Osteoblast (primary cell): ENCODE results near the gene FAM83E. TPM values are rescaled to one million over a fixed set of nuclear protein-coding genes. Genes with fewer than 3 reads are reported as not detected.

Experiments used
- DNase-seq: peaks from one replicate; pipeline ENCODE4 v3.0.0; 2011; ENCODE audit warnings: low spot score, mixed read lengths; ENCODE audit not compliant: insufficient read length; ENCODE audit errors: missing footprints
- H2AFZ ChIP-seq: 2 replicates; pipeline ENCODE4 v1.6.0; 2011; ENCODE audit warnings: mild to moderate bottlenecking, low read length
- H3K27ac ChIP-seq: 2 replicates; pipeline ENCODE4 v1.5.1; 2011; ENCODE audit warnings: mild to moderate bottlenecking, low read depth, low read length, moderate library complexity
- H3K27me3 ChIP-seq: 2 replicates; pipeline ENCODE4 v1.6.0; 2012; ENCODE audit warnings: mild to moderate bottlenecking, control low read depth, inconsistent platforms, low read length, moderate library complexity; ENCODE audit not compliant: insufficient read depth
- H3K36me3 ChIP-seq: 2 replicates; pipeline ENCODE4 v1.5.1; 2011; ENCODE audit warnings: mild to moderate bottlenecking, low read length, control low read depth, moderate library complexity; ENCODE audit not compliant: insufficient read depth
- H3K4me1 ChIP-seq: 2 replicates; pipeline ENCODE4 v1.5.1; 2011; ENCODE audit warnings: mild to moderate bottlenecking, low read length, control low read depth, moderate library complexity; ENCODE audit not compliant: insufficient read depth
- H3K4me2 ChIP-seq: 2 replicates; pipeline ENCODE4 v1.6.0; 2011; ENCODE audit warnings: mild to moderate bottlenecking, low read length; ENCODE audit not compliant: insufficient read depth
- H3K4me3 ChIP-seq: fragments of 200-600 bp; sonication (generic); 3 replicates; pipeline ENCODE4 v1.5.1; 2012; ENCODE audit warnings: mild to moderate bottlenecking, low read length, inconsistent platforms; ENCODE audit not compliant: insufficient read depth
- H3K79me2 ChIP-seq: 2 replicates; pipeline ENCODE4 v1.6.0; 2012; ENCODE audit warnings: mild to moderate bottlenecking, low read length, control low read depth, inconsistent platforms; ENCODE audit not compliant: insufficient read depth
- H3K9me3 ChIP-seq: 2 replicates; pipeline ENCODE4 v1.5.1; 2011; ENCODE audit warnings: low read depth, low read length, control low read depth
- H4K20me1 ChIP-seq: 2 replicates; pipeline ENCODE4 v1.6.0; 2012; ENCODE audit warnings: mild to moderate bottlenecking, low read length, control low read depth; ENCODE audit not compliant: insufficient read depth
- CTCF ChIP-seq: IDR thresholded peaks from 2 replicates; pipeline ENCODE4 v1.5.1; 2011; ENCODE audit warnings: mild to moderate bottlenecking, low read depth, low read length, moderate library complexity; ENCODE audit errors: extremely low read depth
- total RNA-seq: library from RNA; depleted of rRNA; stranded (reverse); fragments of >200 nt; gene quantifications from 2 replicates; pipeline ENCODE4 v1.2.3, GENCODE V29; 2012

FAM83E gene
- total RNA-seq, 1 donor: not detected

DNA sequence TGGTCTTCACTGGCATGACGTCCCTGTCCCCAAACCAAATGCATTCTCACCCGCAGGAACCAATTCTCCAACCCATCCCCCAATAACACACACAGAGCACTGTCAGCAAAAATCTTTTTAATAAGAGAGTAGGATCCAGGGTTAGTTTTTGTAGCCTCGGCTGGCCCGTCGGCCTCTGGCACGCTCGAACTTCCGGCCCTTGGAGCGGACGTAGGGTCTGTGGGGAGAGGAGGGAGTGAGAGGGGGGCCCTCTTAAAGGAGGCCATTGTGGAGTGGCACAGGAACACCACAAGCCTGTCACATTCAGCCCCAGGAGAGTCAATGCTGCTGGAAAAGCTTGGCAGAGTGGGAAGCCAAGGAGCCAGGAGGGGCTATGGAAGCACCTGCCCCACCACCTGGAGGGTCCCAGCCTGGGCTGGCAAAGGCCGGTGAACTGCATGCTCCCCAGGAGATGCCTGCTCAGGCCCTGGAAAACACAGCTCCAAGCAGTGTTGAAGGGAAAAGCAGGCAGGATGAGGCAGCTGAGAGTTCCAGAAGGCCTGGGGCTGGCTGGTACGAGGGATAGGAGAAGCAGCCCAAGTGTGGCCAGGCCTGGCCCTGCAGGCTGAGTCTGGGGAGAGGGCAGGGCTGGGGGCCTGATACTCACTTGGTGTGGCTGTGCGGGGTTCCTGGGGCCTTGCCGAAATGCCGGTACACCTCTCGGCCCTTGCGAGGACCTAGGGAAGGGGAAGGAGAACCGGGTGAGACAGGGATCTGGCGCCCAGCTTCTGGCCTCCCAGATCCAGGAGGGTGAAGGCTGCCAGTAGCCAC lies 560 bp upstream of the FAM83E start:
- peaks cover 32% of the 10 kb centered on the region for H3K36me3 ChIP-seq
- peaks cover 22% of the 10 kb centered on the region for H3K4me1 ChIP-seq
- no peaks in the 10 kb centered on the region for H3K9me3 ChIP-seq
- no peak overlapping the region for H3K27ac ChIP-seq
- DNase-seq: peak; percentile 68
- peaks cover 41% of the 10 kb centered on the region for H4K20me1 ChIP-seq
- peaks cover 47% of the 10 kb centered on the region for H3K79me2 ChIP-seq
- H3K4me3 ChIP-seq: no peak overlapping the region
- no peak for TF ChIP-seq CTCF
- H3K4me2 ChIP-seq: no peak overlapping the region
- no peak overlapping the region for H2AFZ ChIP-seq
- no peaks in the 10 kb centered on the region for H3K27me3 ChIP-seq

GRCh38 chr19:48613852-48614435 lies 932 bp downstream of the FAM83E start:
- Histone ChIP-seq H3K4me3 (no peak overlapping the region), H3K27ac (no peak overlapping the region), H3K79me2 (peaks cover 36% of the 10 kb centered on the region), H2AFZ (no peak overlapping the region), H3K36me3 (peaks cover 32% of the 10 kb centered on the region), H3K4me1 (peaks cover 15% of the 10 kb centered on the region), H4K20me1 (peaks cover 41% of the 10 kb centered on the region), H3K27me3 (no peaks in the 10 kb centered on the region), H3K9me3 (no peaks in the 10 kb centered on the region), H3K4me2 (no peak overlapping the region)
- no peak for TF ChIP-seq CTCF
- no peak for DNase-seq

GRCh38 chr19:48613024-48613851 lies 1.6 kb downstream of the FAM83E start:
- TF ChIP-seq CTCF: no peak
- peak; percentile 77 for DNase-seq
- no peaks in the 10 kb centered on the region for H3K9me3 ChIP-seq
- no peak overlapping the region for H3K4me3 ChIP-seq
- peaks cover 34% of the 10 kb centered on the region for H4K20me1 ChIP-seq
- H3K27me3 ChIP-seq: no peaks in the 10 kb centered on the region
- no peak overlapping the region for H3K27ac ChIP-seq
- H3K4me2 ChIP-seq: no peak overlapping the region
- no peak overlapping the region for H2AFZ ChIP-seq
- peaks cover 29% of the 10 kb centered on the region for H3K79me2 ChIP-seq
- H3K36me3 ChIP-seq: peaks cover 32% of the 10 kb centered on the region
- H3K4me1 ChIP-seq: peaks cover 15% of the 10 kb centered on the region
